ENCODE data around the gene DDX11.
"Not testable (repeated sequence)": the region's sequence is repeated elsewhere in the genome, so short reads cannot be mapped to it uniquely, and the experiment has no call there.

Gene DDX11

DNA sequence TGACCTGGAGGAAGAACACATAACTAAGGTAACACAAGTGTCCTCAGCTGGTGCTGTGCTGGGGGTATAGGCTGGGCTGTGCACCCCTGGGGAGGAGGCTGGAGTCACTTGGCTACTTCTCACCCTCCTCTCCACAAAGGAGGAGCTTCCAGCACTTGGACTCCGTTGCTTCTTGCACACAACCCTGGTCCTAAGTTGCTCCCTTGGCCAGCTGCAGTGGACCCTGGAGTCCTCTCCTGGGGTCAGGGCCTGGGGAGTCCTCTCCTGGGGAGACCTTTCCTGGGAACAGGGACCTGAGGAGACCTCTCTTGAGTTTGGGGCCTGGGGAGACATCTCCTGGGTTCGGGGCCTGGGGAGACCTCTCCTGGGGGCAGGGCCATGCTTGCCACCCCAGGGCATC lies 14.3 kb downstream of the DDX11 start:
- H3K4me1 ChIP-seq (ENCODE audit: control insufficient read depth, insufficient read depth, low read length); H3K36me3 ChIP-seq (ENCODE audit: control insufficient read depth, insufficient read depth, low read length, severe bottlenecking); DNase-seq (ENCODE audit: low read depth); H3K27me3 ChIP-seq (replicated peaks; ENCODE audit: control insufficient read depth, insufficient read depth, low read length); H3K4me3 ChIP-seq (ENCODE audit: low read length); H3K9ac ChIP-seq (ENCODE audit: low read length); H3K9me3 ChIP-seq (ENCODE audit: control insufficient read depth, low read length): not testable (repeated sequence)

DNA sequence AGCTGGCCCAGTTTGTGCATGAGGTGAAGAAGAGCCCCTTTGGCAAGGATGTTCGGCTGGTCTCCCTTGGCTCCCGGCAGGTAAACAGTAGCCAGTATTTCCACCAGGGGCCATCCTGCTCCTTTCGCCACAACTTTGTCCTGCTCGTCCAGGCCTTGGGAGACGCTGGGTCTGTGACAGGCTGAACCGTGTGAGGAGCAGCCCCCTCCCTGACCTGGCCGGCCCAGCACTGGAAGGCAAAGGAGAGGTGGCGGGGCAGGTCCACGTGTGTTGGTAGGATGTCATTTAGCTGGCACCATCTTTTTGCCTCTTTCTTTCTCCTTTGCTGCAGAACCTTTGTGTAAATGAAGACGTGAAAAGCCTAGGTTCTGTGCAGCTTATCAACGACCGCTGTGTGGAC lies 15.4 kb downstream of the DDX11 start:
- Histone ChIP-seq H3K27me3 (replicated peaks; ENCODE audit: control insufficient read depth, insufficient read depth, low read length) (no peaks in the 10 kb centered on the region), H3K36me3 (ENCODE audit: control insufficient read depth, insufficient read depth, low read length, severe bottlenecking) (peaks cover 5% of the 10 kb centered on the region), H3K9ac (ENCODE audit: low read length) (no peak overlapping the region), H3K4me3 (ENCODE audit: low read length) (no peak overlapping the region), H3K4me1 (ENCODE audit: control insufficient read depth, insufficient read depth, low read length) (no peaks in the 10 kb centered on the region), H3K9me3 (ENCODE audit: control insufficient read depth, low read length) (no peaks in the 10 kb centered on the region)
- DNase-seq (ENCODE audit: low read depth) = no peak

DNA sequence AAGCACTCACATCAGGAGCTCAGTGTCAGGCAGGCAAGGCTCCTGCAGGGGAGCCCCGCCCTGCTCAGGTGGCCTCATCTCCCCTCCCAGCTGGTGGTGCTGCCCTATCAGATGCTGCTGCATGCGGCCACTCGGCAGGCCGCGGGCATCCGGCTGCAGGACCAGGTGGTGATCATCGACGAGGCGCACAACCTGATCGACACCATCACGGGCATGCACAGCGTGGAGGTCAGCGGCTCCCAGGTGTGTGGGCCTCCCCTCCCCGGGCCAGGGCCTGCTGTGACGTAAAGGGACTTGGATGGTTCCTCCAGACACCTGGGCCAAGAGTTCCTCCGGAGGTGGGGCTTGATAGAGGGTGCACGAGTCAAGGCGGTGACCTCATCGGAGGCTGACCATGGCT lies 18.0 kb downstream of the DDX11 start:
- H3K4me1 ChIP-seq (ENCODE audit: control insufficient read depth, insufficient read depth, low read length); H3K9ac ChIP-seq (ENCODE audit: low read length); H3K4me3 ChIP-seq (ENCODE audit: low read length); H3K27me3 ChIP-seq (replicated peaks; ENCODE audit: control insufficient read depth, insufficient read depth, low read length); H3K36me3 ChIP-seq (ENCODE audit: control insufficient read depth, insufficient read depth, low read length, severe bottlenecking); DNase-seq (ENCODE audit: low read depth); H3K9me3 ChIP-seq (ENCODE audit: control insufficient read depth, low read length): not testable (repeated sequence)

DNA sequence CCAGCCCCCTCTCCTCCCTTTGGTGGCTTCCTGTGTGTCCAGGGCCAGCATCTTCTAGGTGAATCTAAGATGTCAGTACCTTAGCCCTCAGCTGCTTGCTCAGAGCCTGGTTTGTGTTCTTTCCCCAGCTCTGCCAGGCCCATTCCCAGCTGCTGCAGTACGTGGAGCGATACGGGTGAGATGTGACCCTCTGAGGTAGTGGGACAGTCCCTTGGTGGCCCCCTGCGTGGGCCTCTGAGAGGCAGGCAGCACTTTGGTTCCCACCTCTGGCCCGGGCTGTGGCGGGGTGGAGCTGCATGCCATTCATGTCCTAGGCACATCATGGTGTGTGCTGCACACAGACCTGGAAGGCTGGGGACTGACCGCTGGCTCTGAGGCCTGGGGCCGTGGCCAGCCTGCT lies 19.1 kb downstream of the DDX11 start:
- not testable (repeated sequence) for H3K4me3 ChIP-seq (ENCODE audit: low read length); H3K27me3 ChIP-seq (replicated peaks; ENCODE audit: control insufficient read depth, insufficient read depth, low read length); DNase-seq (ENCODE audit: low read depth); H3K4me1 ChIP-seq (ENCODE audit: control insufficient read depth, insufficient read depth, low read length); H3K36me3 ChIP-seq (ENCODE audit: control insufficient read depth, insufficient read depth, low read length, severe bottlenecking); H3K9me3 ChIP-seq (ENCODE audit: control insufficient read depth, low read length); H3K9ac ChIP-seq (ENCODE audit: low read length)

DNA sequence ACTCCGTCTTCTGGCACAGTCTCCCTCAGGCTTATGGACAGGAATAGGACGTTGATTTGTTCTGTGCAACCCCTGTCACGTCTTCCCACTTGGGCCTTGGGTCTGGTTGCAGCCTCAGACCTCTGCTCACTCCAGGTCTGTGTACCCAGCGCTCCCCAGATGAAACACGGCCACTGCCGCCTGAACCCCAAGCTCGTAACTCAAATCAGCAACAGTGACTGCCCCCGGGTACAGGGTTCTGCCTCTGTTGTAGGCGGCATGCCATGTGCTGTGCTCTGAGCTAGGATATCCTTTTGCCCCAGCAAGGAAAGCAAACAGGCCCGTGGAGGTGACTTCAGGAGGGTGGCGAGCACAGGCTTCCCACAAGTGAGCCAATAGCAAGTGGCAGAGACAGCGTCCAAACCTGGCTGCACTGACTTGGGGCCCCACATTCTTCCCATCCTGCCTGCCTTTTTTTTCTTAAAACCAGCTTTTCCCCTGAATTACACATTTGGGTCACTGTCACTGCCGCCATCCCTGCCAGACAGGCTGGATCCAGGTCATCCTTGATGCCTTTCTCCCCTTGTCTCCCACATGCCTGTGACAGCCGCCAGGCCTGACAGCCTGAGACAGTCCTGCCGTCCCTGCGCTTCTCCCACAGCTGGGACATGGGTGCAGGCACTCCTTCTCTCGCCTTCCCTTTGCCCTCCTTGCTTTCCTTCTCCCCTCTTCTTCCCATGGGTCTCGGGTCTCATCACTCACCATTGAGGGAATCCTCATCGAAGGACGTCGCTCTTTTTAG lies 21.6 kb downstream of the DDX11 start:
- not testable (repeated sequence) for H3K36me3 ChIP-seq (ENCODE audit: control insufficient read depth, insufficient read depth, low read length, severe bottlenecking); DNase-seq (ENCODE audit: low read depth); H3K27me3 ChIP-seq (replicated peaks; ENCODE audit: control insufficient read depth, insufficient read depth, low read length)

DNA sequence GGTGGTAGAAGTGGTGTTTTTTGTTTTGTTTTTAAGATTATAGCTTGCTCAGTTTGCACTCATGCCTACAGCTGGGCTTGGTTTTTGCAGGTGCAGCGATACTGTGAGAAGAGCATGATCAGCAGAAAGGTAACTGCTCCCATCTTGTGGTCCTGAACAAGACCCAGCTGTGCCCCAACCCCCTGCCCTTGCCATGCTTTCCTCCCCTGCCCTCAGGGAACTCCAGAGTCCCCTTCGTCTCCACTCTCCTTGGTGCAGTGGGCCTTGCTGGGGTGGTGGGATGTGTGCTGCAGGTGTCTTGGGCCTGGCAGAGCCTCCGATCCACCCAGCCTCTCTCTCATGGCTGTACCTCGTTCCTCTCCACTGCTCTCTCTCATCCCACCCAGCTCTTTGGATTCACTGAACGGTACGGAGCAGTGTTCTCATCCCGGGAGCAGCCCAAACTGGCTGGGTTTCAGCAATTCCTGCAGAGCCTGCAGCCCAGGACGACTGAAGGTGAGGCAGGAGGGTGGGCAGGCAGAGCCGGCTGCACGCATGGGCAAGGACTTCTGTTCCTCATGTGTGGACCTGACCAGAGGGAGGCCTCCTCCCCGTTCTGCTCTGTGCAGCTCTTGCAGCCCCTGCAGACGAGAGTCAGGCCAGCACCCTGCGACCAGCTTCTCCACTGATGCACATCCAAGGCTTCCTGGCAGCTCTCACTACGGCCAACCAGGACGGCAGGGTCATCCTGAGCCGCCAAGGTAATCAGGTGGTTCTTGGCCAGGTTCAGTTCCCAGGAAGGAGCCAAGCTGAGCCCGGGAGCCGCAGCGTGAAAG lies 22.8 kb downstream of the DDX11 start:
- H3K27me3 ChIP-seq (replicated peaks; ENCODE audit: control insufficient read depth, insufficient read depth, low read length); H3K4me1 ChIP-seq (ENCODE audit: control insufficient read depth, insufficient read depth, low read length); DNase-seq (ENCODE audit: low read depth); H3K9ac ChIP-seq (ENCODE audit: low read length); H3K36me3 ChIP-seq (ENCODE audit: control insufficient read depth, insufficient read depth, low read length, severe bottlenecking); H3K9me3 ChIP-seq (ENCODE audit: control insufficient read depth, low read length); H3K4me3 ChIP-seq (ENCODE audit: low read length): not testable (repeated sequence)

More for the DNA sequence above, 21.6 kb downstream of the DDX11 start:
- not testable (repeated sequence) for H3K9me3 ChIP-seq (ENCODE audit: control insufficient read depth, low read length); H3K4me3 ChIP-seq (ENCODE audit: low read length); H3K9ac ChIP-seq (ENCODE audit: low read length); H3K4me1 ChIP-seq (ENCODE audit: control insufficient read depth, insufficient read depth, low read length)

DNA sequence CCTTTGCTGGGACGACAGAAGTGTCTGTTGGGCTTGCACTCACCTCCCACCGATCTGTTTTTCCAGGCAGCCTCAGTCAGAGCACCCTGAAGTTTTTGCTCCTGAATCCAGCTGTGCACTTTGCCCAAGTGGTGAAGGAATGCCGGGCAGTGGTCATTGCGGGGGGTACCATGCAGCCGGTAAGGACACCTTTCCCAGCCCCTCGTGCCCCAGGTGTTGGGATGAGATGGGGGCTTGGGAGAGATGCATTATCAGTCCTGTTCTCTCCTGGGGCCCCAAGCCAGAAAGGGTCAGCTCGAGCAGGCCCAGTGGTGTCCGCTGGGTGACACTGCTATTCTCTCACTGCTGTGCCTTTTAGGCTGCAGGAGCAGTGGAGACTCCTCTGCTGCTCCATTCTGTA lies 24.2 kb downstream of the DDX11 start:
- not testable (repeated sequence) for H3K4me3 ChIP-seq (ENCODE audit: low read length); H3K27me3 ChIP-seq (replicated peaks; ENCODE audit: control insufficient read depth, insufficient read depth, low read length); H3K9me3 ChIP-seq (ENCODE audit: control insufficient read depth, low read length); H3K9ac ChIP-seq (ENCODE audit: low read length); H3K36me3 ChIP-seq (ENCODE audit: control insufficient read depth, insufficient read depth, low read length, severe bottlenecking); H3K4me1 ChIP-seq (ENCODE audit: control insufficient read depth, insufficient read depth, low read length); DNase-seq (ENCODE audit: low read depth)

DNA sequence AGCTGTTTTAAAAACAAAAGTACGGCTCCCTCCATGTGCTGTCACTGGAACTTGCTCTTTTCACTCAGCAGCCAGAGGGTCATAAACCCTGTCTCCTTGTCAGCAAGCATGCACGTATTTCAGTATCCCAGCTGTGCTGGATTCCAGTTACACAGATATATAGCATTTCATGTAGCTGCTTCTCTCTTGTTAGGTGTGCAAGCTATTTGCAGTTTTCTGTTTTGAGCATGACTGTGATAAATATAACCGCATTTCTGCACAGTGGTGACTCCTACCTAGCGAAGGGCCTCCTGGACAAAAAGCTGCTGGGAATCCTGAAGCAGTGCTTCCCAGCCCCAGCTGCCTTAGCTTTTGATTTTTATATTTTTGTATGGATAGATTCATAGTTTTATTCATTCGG lies 24.7 kb downstream of the DDX11 start:
- H3K4me3 ChIP-seq (ENCODE audit: low read length); H3K9me3 ChIP-seq (ENCODE audit: control insufficient read depth, low read length); H3K36me3 ChIP-seq (ENCODE audit: control insufficient read depth, insufficient read depth, low read length, severe bottlenecking); H3K4me1 ChIP-seq (ENCODE audit: control insufficient read depth, insufficient read depth, low read length); DNase-seq (ENCODE audit: low read depth); H3K9ac ChIP-seq (ENCODE audit: low read length); H3K27me3 ChIP-seq (replicated peaks; ENCODE audit: control insufficient read depth, insufficient read depth, low read length): not testable (repeated sequence)

DNA sequence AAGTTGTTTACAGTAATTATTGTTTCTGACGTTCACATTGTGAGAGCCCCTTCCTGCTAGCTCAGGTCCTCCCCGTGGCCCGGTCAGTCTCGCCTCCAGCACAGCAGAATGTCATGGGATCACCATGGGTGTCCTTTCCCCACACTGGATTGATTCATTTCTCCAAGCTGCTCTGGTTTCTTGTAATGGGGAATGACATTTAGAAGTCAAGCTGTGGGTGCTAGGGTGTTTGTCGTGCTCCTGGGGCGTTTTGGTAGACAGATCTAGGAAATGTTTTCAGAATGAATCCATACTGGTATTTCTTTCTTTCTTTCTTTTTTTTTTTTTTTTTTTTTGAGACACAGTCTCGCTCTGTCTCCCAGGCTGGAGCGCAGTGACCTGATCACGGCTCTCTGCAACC lies 25.1 kb downstream of the DDX11 start:
- H3K4me1 ChIP-seq (ENCODE audit: control insufficient read depth, insufficient read depth, low read length); H3K36me3 ChIP-seq (ENCODE audit: control insufficient read depth, insufficient read depth, low read length, severe bottlenecking); H3K4me3 ChIP-seq (ENCODE audit: low read length); H3K9me3 ChIP-seq (ENCODE audit: control insufficient read depth, low read length); DNase-seq (ENCODE audit: low read depth); H3K27me3 ChIP-seq (replicated peaks; ENCODE audit: control insufficient read depth, insufficient read depth, low read length); H3K9ac ChIP-seq (ENCODE audit: low read length): not testable (repeated sequence)

DNA sequence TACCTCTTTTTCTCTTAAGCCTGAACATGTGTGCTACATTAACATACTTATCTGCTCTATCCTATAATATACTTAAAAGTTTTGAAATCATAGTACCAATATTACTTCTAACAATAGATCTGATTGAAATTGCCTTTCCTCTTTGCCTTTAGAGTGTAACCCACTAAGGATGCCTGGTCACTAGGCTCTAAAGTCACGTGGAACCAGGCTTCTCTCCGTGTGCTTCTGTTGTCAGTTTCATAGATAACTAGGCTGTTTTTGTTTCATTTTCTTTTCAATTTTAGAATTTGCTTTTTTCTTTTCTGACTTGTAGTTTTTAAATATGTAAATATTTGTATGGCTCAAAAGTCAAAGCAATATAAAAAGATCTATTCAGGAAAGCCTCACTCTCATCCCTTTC lies 25.8 kb downstream of the DDX11 start:
- H3K4me3 ChIP-seq (ENCODE audit: low read length); DNase-seq (ENCODE audit: low read depth); H3K36me3 ChIP-seq (ENCODE audit: control insufficient read depth, insufficient read depth, low read length, severe bottlenecking); H3K9me3 ChIP-seq (ENCODE audit: control insufficient read depth, low read length); H3K4me1 ChIP-seq (ENCODE audit: control insufficient read depth, insufficient read depth, low read length); H3K9ac ChIP-seq (ENCODE audit: low read length); H3K27me3 ChIP-seq (replicated peaks; ENCODE audit: control insufficient read depth, insufficient read depth, low read length): not testable (repeated sequence)

DNA sequence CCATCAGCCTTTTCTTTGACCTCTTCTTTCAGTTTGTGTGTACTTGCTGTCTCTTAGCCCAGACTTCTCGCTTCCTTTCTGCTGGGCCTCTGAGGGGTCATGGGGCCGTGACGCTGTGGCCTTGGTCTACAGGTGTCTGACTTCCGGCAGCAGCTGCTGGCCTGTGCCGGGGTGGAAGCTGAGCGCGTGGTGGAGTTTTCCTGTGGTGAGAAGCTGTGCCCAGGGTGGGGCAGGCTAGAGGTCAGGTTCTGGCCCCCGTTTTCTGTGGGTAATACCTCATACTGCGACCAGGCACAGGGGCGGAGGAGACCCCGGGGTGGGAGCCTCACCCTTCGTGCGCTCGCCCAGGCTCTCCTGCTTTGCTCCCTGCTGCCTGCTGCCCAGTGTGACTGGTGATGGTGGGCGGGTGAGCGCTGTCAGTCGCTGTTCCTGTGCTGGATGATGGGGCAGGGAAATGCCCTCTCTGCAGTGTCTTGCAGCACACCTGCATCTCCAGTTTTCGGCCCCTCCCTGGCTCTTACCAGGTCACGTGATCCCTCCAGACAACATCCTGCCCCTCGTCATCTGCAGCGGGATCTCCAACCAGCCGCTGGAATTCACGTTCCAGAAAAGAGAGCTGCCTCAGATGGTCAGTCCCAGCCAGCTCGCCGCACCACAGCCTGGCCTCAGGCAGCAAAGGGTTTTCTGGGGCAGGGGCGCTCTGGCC lies 27.0 kb downstream of the DDX11 start:
- H3K9ac ChIP-seq (ENCODE audit: low read length); DNase-seq (ENCODE audit: low read depth); H3K36me3 ChIP-seq (ENCODE audit: control insufficient read depth, insufficient read depth, low read length, severe bottlenecking); H3K4me3 ChIP-seq (ENCODE audit: low read length); H3K27me3 ChIP-seq (replicated peaks; ENCODE audit: control insufficient read depth, insufficient read depth, low read length); H3K9me3 ChIP-seq (ENCODE audit: control insufficient read depth, low read length); H3K4me1 ChIP-seq (ENCODE audit: control insufficient read depth, insufficient read depth, low read length): not testable (repeated sequence)
